ENCODE measurements around the gene NF1. TPM values are rescaled to one million over a fixed set of nuclear protein-coding genes. Genes with fewer than 3 reads are reported as not detected.
"Not testable (repeated sequence)": the region's sequence is repeated elsewhere in the genome, so short reads cannot be mapped to it uniquely, and the experiment has no call there.

The NF1 gene
- total RNA-seq, 1 experiment from 2014 or later: 35.4 TPM

DNA sequence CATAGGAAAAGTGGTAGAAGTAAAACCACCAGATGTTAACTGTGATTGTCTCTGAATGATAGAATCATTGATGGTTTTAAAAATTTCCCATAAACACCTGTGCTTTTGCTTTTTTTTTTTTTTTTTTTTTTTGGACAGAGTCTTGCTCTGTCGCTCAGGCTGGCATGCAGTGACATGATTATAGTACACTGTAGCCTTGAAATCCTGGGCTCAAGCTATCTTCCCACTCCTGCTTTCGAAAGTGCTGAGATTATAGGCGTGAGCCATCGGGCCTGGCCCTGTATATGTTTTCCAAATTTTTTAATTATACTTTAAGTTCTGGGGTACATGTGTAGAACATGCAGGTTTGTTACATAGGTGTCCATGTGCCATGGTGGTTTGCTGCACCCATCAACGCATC lies 80.5 kb downstream of the NF1 start (continued):
- TF ChIP-seq, protein P1, sequence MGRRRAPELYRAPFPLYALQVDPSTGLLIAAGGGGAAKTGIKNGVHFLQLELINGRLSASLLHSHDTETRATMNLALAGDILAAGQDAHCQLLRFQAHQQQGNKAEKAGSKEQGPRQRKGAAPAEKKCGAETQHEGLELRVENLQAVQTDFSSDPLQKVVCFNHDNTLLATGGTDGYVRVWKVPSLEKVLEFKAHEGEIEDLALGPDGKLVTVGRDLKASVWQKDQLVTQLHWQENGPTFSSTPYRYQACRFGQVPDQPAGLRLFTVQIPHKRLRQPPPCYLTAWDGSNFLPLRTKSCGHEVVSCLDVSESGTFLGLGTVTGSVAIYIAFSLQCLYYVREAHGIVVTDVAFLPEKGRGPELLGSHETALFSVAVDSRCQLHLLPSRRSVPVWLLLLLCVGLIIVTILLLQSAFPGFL (CRISPR knock-in tag; IDR thresholded peaks at IDR 0.05; ENCODE audit: borderline replicate concordance): no peak
- TF ChIP-seq GTF2I (CRISPR knock-in tag; conservative IDR thresholded peaks at IDR 0.05): no peak
- TF ChIP-seq, protein P2, sequence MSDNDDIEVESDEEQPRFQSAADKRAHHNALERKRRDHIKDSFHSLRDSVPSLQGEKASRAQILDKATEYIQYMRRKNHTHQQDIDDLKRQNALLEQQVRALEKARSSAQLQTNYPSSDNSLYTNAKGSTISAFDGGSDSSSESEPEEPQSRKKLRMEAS (CRISPR knock-in tag; IDR thresholded peaks at IDR 0.05): no peak
- TF ChIP-seq, protein P3, sequence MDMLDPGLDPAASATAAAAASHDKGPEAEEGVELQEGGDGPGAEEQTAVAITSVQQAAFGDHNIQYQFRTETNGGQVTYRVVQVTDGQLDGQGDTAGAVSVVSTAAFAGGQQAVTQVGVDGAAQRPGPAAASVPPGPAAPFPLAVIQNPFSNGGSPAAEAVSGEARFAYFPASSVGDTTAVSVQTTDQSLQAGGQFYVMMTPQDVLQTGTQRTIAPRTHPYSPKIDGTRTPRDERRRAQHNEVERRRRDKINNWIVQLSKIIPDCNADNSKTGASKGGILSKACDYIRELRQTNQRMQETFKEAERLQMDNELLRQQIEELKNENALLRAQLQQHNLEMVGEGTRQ (CRISPR knock-in tag; IDR thresholded peaks at IDR 0.05): no peak
- TF ChIP-seq NFATC4 (CRISPR knock-in tag; IDR thresholded peaks at IDR 0.05): no peak
- TF ChIP-seq, protein P4, sequence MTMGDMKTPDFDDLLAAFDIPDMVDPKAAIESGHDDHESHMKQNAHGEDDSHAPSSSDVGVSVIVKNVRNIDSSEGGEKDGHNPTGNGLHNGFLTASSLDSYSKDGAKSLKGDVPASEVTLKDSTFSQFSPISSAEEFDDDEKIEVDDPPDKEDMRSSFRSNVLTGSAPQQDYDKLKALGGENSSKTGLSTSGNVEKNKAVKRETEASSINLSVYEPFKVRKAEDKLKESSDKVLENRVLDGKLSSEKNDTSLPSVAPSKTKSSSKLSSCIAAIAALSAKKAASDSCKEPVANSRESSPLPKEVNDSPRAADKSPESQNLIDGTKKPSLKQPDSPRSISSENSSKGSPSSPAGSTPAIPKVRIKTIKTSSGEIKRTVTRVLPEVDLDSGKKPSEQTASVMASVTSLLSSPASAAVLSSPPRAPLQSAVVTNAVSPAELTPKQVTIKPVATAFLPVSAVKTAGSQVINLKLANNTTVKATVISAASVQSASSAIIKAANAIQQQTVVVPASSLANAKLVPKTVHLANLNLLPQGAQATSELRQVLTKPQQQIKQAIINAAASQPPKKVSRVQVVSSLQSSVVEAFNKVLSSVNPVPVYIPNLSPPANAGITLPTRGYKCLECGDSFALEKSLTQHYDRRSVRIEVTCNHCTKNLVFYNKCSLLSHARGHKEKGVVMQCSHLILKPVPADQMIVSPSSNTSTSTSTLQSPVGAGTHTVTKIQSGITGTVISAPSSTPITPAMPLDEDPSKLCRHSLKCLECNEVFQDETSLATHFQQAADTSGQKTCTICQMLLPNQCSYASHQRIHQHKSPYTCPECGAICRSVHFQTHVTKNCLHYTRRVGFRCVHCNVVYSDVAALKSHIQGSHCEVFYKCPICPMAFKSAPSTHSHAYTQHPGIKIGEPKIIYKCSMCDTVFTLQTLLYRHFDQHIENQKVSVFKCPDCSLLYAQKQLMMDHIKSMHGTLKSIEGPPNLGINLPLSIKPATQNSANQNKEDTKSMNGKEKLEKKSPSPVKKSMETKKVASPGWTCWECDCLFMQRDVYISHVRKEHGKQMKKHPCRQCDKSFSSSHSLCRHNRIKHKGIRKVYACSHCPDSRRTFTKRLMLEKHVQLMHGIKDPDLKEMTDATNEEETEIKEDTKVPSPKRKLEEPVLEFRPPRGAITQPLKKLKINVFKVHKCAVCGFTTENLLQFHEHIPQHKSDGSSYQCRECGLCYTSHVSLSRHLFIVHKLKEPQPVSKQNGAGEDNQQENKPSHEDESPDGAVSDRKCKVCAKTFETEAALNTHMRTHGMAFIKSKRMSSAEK (CRISPR knock-in tag; IDR thresholded peaks at IDR 0.05; ENCODE audit: borderline replicate concordance): no peak
- no peak for TF ChIP-seq ZNF263 (CRISPR knock-in tag; IDR thresholded peaks at IDR 0.05; ENCODE audit: low read depth)

DNA sequence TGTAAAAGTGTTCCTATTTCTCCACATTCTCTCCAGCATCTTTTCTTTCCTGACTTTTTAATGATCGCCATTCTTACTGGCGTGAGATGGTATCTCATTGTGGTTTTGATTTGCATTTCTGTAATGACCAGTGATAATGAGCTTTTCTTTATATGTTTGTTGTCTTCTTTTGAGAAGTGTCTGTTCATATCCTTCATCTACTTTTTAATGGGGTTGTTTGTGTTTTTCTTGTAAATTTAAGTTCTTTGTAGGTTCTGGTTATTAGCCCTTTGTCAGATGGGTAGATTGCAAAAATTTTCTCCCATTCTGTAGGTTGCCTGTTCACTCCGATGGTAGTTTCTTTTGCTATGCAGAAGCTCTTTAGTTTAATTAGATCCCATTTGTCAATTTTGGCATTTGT lies 81.4 kb downstream of the NF1 start:
- H3K4me1 Mint-ChIP-seq; CTCF ChIA-PET; H3K9me3 Mint-ChIP-seq; H3K27ac Mint-ChIP-seq; H3K27me3 Mint-ChIP-seq (ENCODE audit: low read depth); ATAC-seq; DNase-seq (ENCODE audit: low spot score); POLR2A ChIA-PET; H3K4me3 Mint-ChIP-seq: not testable (repeated sequence)
- peaks cover 12% of the 10 kb centered on the region for H3K36me3 Mint-ChIP-seq

DNA sequence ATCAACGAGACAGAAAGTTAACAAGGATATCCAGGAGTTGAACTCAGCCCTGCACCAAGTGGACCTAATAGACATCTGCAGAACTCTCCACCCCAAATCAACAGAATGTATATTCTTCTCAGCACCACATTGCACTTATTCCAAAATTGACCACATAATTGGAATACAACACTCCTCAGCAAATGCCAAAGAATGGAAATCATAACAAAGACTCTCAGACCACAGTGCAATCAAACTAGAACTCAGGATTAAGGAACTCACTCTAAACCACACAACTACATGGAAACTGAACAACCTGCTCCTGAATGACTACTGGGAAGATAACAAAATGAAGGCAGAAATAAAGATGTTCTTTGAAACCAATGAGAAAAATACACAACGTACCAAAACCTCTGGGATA lies 84.2 kb downstream of the NF1 start:
- H3K4me3 Mint-ChIP-seq; H3K27me3 Mint-ChIP-seq (ENCODE audit: low read depth); DNase-seq (ENCODE audit: low spot score); CTCF ChIA-PET; H3K9me3 Mint-ChIP-seq; POLR2A ChIA-PET; H3K4me1 Mint-ChIP-seq; H3K27ac Mint-ChIP-seq; ATAC-seq: not testable (repeated sequence)
- H3K36me3 Mint-ChIP-seq: peaks cover 29% of the 10 kb centered on the region

DNA sequence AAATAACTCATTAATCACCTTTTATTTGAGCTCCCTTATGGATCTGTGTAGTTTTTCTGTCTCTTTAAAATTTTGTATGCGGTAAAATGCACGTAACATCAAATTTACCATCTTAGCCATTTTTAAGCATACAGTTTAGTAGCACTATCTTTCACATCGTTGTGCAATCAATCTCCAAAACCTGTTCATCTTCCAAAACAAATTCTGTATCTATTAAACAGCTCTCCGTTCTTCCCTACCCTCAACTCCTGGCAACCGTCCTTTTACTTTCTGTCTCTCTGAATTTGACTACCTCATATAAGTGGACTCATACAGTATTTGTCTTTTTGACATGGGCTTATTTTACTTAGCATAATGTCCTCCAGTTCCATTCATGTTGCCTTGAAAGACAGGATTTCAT lies 100.5 kb downstream of the NF1 start:
- no peak for ATAC-seq
- 0 out of 2 replicates have a peak, but pooled peaks cover under 1% of the 10 kb centered on the region for H3K4me1 Mint-ChIP-seq
- ChIA-PET CTCF (interaction anchor here (1.1 kb wide), 1 partner anchor 13 kb away, joined by 4 read pairs; no protein-coding TSS in a partner anchor), POLR2A (no interaction called here)
- DNase-seq (ENCODE audit: low spot score): no peak
- no peaks in the 10 kb centered on the region for H3K27me3 Mint-ChIP-seq (ENCODE audit: low read depth)
- H3K27ac Mint-ChIP-seq: no peak overlapping the region
- no peaks in the 10 kb centered on the region for H3K36me3 Mint-ChIP-seq
- H3K9me3 Mint-ChIP-seq: 0 out of 2 replicates have a peak, but pooled peaks cover 4% of the 10 kb centered on the region
- no peak overlapping the region for H3K4me3 Mint-ChIP-seq
- TF ChIP-seq, protein P5, sequence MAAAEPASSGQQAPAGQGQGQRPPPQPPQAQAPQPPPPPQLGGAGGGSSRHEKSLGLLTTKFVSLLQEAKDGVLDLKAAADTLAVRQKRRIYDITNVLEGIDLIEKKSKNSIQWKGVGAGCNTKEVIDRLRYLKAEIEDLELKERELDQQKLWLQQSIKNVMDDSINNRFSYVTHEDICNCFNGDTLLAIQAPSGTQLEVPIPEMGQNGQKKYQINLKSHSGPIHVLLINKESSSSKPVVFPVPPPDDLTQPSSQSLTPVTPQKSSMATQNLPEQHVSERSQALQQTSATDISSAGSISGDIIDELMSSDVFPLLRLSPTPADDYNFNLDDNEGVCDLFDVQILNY (CRISPR knock-in tag; IDR thresholded peaks at IDR 0.05): no peak
- TF ChIP-seq, protein P6, sequence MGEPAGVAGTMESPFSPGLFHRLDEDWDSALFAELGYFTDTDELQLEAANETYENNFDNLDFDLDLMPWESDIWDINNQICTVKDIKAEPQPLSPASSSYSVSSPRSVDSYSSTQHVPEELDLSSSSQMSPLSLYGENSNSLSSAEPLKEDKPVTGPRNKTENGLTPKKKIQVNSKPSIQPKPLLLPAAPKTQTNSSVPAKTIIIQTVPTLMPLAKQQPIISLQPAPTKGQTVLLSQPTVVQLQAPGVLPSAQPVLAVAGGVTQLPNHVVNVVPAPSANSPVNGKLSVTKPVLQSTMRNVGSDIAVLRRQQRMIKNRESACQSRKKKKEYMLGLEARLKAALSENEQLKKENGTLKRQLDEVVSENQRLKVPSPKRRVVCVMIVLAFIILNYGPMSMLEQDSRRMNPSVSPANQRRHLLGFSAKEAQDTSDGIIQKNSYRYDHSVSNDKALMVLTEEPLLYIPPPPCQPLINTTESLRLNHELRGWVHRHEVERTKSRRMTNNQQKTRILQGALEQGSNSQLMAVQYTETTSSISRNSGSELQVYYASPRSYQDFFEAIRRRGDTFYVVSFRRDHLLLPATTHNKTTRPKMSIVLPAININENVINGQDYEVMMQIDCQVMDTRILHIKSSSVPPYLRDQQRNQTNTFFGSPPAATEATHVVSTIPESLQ (CRISPR knock-in tag; IDR thresholded peaks at IDR 0.05): no peak
- TF ChIP-seq, protein P1 (CRISPR knock-in tag; IDR thresholded peaks at IDR 0.05; ENCODE audit: borderline replicate concordance): no peak
- TF ChIP-seq, protein P7, sequence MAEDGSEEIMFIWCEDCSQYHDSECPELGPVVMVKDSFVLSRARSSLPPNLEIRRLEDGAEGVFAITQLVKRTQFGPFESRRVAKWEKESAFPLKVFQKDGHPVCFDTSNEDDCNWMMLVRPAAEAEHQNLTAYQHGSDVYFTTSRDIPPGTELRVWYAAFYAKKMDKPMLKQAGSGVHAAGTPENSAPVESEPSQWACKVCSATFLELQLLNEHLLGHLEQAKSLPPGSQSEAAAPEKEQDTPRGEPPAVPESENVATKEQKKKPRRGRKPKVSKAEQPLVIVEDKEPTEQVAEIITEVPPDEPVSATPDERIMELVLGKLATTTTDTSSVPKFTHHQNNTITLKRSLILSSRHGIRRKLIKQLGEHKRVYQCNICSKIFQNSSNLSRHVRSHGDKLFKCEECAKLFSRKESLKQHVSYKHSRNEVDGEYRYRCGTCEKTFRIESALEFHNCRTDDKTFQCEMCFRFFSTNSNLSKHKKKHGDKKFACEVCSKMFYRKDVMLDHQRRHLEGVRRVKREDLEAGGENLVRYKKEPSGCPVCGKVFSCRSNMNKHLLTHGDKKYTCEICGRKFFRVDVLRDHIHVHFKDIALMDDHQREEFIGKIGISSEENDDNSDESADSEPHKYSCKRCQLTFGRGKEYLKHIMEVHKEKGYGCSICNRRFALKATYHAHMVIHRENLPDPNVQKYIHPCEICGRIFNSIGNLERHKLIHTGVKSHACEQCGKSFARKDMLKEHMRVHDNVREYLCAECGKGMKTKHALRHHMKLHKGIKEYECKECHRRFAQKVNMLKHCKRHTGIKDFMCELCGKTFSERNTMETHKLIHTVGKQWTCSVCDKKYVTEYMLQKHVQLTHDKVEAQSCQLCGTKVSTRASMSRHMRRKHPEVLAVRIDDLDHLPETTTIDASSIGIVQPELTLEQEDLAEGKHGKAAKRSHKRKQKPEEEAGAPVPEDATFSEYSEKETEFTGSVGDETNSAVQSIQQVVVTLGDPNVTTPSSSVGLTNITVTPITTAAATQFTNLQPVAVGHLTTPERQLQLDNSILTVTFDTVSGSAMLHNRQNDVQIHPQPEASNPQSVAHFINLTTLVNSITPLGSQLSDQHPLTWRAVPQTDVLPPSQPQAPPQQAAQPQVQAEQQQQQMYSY (CRISPR knock-in tag; IDR thresholded peaks at IDR 0.05): no peak
- TF ChIP-seq, protein P2 (CRISPR knock-in tag; IDR thresholded peaks at IDR 0.05): no peak
- TF ChIP-seq, protein P8, sequence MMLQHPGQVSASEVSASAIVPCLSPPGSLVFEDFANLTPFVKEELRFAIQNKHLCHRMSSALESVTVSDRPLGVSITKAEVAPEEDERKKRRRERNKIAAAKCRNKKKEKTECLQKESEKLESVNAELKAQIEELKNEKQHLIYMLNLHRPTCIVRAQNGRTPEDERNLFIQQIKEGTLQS (CRISPR knock-in tag; conservative IDR thresholded peaks at IDR 0.05): no peak
